ENCODE data around the gene PER3. TPM values are rescaled to one million over a fixed set of nuclear protein-coding genes. Genes with fewer than 3 reads are reported as not detected.

PER3 gene
- total and polyA plus RNA-seq, 2 of the 13 experiments (the other 11 are each of a cell fraction or from before 2014, with no cell fraction given), result 3.0 to 6.0 TPM

GRCh38 chr1:7768583-7768982 lies 15.5 kb upstream of the PER3 start:
- FAIRE-seq (no peak), ATAC-seq (no peak), DNase-seq (ENCODE audit: low spot score) (no peak)
- Histone ChIP-seq H3K27me3 (ENCODE audit: control insufficient read depth in 1 of 2, insufficient read depth in 2 of 2, low read length in 2 of 2) (no peaks in the 10 kb centered on the region; a peak in 1 of 5 replicates), H3K36me3 (replicated peaks in 1 of 2; ENCODE audit: control insufficient read depth in 1 of 2, insufficient read depth in 2 of 2, low read length in 2 of 2) (peaks cover 1 to 4% of the 10 kb centered on the region in 2 experiments; a peak in 2 of 5 replicates), H4K20me1 (ENCODE audit: insufficient read depth, low read length) (peaks cover 9% of the 10 kb centered on the region; the same call in 1 of the 2 replicates), H3K9me3 (ENCODE audit: low read length) (no peaks in the 10 kb centered on the region), H3K27ac (ENCODE audit: extremely low read length, insufficient read depth, low read length) (no peak overlapping the region), H3K79me2 (ENCODE audit: insufficient read depth, low read length) (peaks cover 19% of the 10 kb centered on the region), H3K4me1 (ENCODE audit: insufficient read depth, low read length) (peaks cover 23% of the 10 kb centered on the region), H3K4me3 (replicated peaks in 1 of 3; ENCODE audit: insufficient read depth in 1 of 3, low read depth in 2 of 3, low read length in 3 of 3) (no peak overlapping the region), H3K9ac (ENCODE audit: insufficient read depth, low read depth, low read length) (no peak overlapping the region), H3K4me2 (ENCODE audit: low read depth, low read length) (no peak overlapping the region), H2AFZ (ENCODE audit: low read length) (no peak overlapping the region)
- 56% methylated on average over 2 of the region's 2 CpGs for whole genome bisulfite sequencing (ENCODE audit: low lambda C conversion rate)
- CTCF ChIA-PET (ENCODE audit: low intra/inter-chr PET ratio, low total read pairs), result no interaction called here
- BruUV-seq (replicated peaks), result no TSS peak
- POLR2A ChIA-PET, result no interaction called here
- in situ Hi-C loops (cut with HindIII; ENCODE audit: extremely low pct_ligation_motif_present, low pct_unique_long_range_greater_than_20kb) (no loop called here), intact Hi-C loops (cut with micrococcal nuclease; ENCODE audit: unreplicated experiment) (no loop called here)
- TF ChIP-seq MIER3 (CRISPR knock-in tag; IDR thresholded peaks at IDR 0.05; ENCODE audit: borderline replicate concordance), result no peak
- no peak for TF ChIP-seq ZBTB44 (CRISPR knock-in tag; IDR thresholded peaks at IDR 0.05)
- TF ChIP-seq HOXD1 (CRISPR knock-in tag; IDR thresholded peaks at IDR 0.05), result no peak
- no peak for TF ChIP-seq ZNF275 (CRISPR knock-in tag; IDR thresholded peaks at IDR 0.05; ENCODE audit: borderline replicate concordance)
- TF ChIP-seq PHF8 (CRISPR knock-in tag; IDR thresholded peaks at IDR 0.05), result no peak
- TF ChIP-seq ZNF879 (CRISPR knock-in tag; IDR thresholded peaks at IDR 0.05), result no peak
- TF ChIP-seq POGZ (CRISPR knock-in tag; IDR thresholded peaks at IDR 0.05), result no peak
- TF ChIP-seq KMT2B (CRISPR knock-in tag; IDR thresholded peaks at IDR 0.05), result no peak
- TF ChIP-seq ZNF543 (CRISPR knock-in tag; IDR thresholded peaks at IDR 0.05), result no peak
- TF ChIP-seq KDM5A (IDR thresholded peaks at IDR 0.05; ENCODE audit: borderline replicate concordance, low read length), result no peak
- TF ChIP-seq FOXP4 (CRISPR knock-in tag; IDR thresholded peaks at IDR 0.05), result no peak
- TF ChIP-seq ZZZ3 (CRISPR knock-in tag; IDR thresholded peaks at IDR 0.05; ENCODE audit: borderline replicate concordance), result no peak
- TF ChIP-seq ZXDC (CRISPR knock-in tag; IDR thresholded peaks at IDR 0.05), result no peak
- TF ChIP-seq MLXIP (CRISPR knock-in tag; IDR thresholded peaks at IDR 0.05; ENCODE audit: borderline replicate concordance), result no peak
- TF ChIP-seq PAX8 (CRISPR knock-in tag; IDR thresholded peaks at IDR 0.05; ENCODE audit: borderline replicate concordance), result no peak
